Right lobe of liver (tissue), 6 donors: ENCODE measurements around the gene ARMH3. TPM values are rescaled to one million over a fixed set of nuclear protein-coding genes. Genes with fewer than 3 reads are reported as not detected.
"Not testable (repeated sequence)": the region's sequence is repeated elsewhere in the genome, so short reads cannot be mapped to it uniquely, and the experiment has no call there.

Experiments
- ATAC-seq, 4 donors: fragments of 200-7000 bp; cut with Tn5 transposase; one replicate each; pipeline ENCODE4 v1.9.1; 2020; ENCODE audit warnings: mild to moderate bottlenecking in 4 of 4, moderate library complexity in 4 of 4
- DNase-seq, 3 donors: peaks; one replicate each; pipeline ENCODE4 v3.0.0-alpha.2; 2020
- H3K27ac ChIP-seq, 3 donors: fragments of 200-600 bp; one replicate each; pipeline ENCODE4 v1.8.0; 2022
- H3K27me3 ChIP-seq, 2 donors: fragments of 200-600 bp; one replicate each; pipeline ENCODE4 v1.8.0; 2022
- H3K36me3 ChIP-seq, 4 donors: fragments of 200-600 bp; sonication (generic) in 1 of 4; one replicate each; pipeline versions ENCODE4 v1.5.1 to v1.8.0; 2017 to 2022; ENCODE audit warnings: control low read depth in 1 of 4
- H3K4me1 ChIP-seq, 4 donors: fragments of 200-600 bp; sonication (generic) in 1 of 4; one replicate each; pipeline versions ENCODE4 v1.5.1 to v1.8.0; 2017 to 2022; ENCODE audit warnings: control low read depth in 1 of 4
- H3K4me3 ChIP-seq, 3 donors: fragments of 200-600 bp; one replicate each; pipeline ENCODE4 v1.8.0; 2022
- H3K9me3 ChIP-seq, 4 donors: fragments of 200-600 bp; sonication (generic) in 1 of 4; one replicate each; pipeline versions ENCODE4 v1.5.1 to v1.8.0; 2017 to 2022; ENCODE audit warnings: control low read depth in 1 of 4
- POLR2A ChIP-seq: fragments of 450-650 bp; IDR thresholded peaks from one replicate; pipeline ENCODE4 v1.6.1; 2017; ENCODE audit warnings: antibody characterized with exemption, mild to moderate bottlenecking
- WGBS: methylation state at CpG from one replicate; pipeline ENCODE4 v1.1.6; 2018; ENCODE audit warnings: low coverage, low lambda C conversion rate; ENCODE audit not compliant: insufficient coverage; ENCODE audit errors: missing lambda C conversion rate; 5-methylcytosine and 5-hydroxymethylcytosine counted together
- intact Hi-C, 2 donors: fragments of 100-400 bp; cut with DNase I; formaldehyde crosslinking; loops; one replicate each; pipeline versions ENCODE4 v1.11.2 to v1.14.1; 2022
- total RNA-seq, 6 experiments: library from RNA; depleted of rRNA in 2 of 6; stranded (reverse); fragments of >200 nt in 2 of 6; fragmentation: NEBNext Ultra II Directional in 3 of 6; extraction: Animal tissue kit (Norgen Biotek cat#: 25700) in 3 of 6; gene quantifications; one replicate each; pipeline versions ENCODE4 v1.1.0 to v1.2.4, GENCODE V29; 2016 to 2023
- TF ChIP-seq, protein P1 (sequence below), 4 donors: fragments of 200-600 bp in 3 of 4; fragments of 450-650 bp in 1 of 4; IDR thresholded peaks; one replicate each; pipeline versions ENCODE4 v1.5.1 to v1.8.0; 2016 to 2022; ENCODE audit warnings: antibody characterized with exemption in 4 of 4, mild to moderate bottlenecking in 2 of 4
- donor health status: DM: no; HTN: yes; CAD: no.
- donor health status: DM: no; HTN: no; CAD: no.
- donor health status: DM: no; HTN: no; CAD: no.
- donor health status: DM: no; HTN: yes; CAD: no.
- donor health status: DM: no; HTN: yes; CAD: no.

ARMH3 gene
- total RNA-seq, 6 experiments from 2014 or later, result 8.5 to 13.4 (median 11.6) TPM

DNA sequence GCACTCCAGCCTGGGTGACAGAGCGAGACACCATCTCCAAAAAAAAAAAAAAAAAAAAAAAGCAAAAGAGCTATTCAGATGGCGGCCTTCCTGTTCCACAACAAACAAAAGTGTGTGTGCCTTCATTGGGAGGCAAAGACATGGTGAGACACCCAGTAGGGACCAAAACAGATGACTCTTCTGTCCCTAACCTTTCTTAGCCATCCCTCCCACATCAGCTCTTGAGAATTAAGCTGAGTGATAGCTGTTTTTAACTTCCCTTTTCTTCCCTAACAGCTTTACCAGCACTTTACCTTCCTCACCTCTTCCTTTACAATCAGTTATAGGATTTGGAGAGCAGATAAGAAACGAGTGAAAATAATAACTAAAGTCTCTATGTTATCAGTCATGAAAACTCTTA, 48.2 kb downstream of the ARMH3 start:
- no peak for ATAC-seq
- Histone ChIP-seq H3K36me3 (peaks cover 0 to 24% (median 7%) of the 10 kb centered on the region in 4 donors), H3K27ac (no peak overlapping the region), H3K4me1 (no peaks in the 10 kb centered on the region), H3K4me3 (no peak overlapping the region), H3K27me3 (no peaks in the 10 kb centered on the region), H3K9me3 (no peaks in the 10 kb centered on the region)
- 63% methylated on average over 1 of the region's 3 CpGs for WGBS
- intact Hi-C loops, result loop anchor here (5.0 to 10.0 kb wide), 2 partner anchors 123 to 170 kb away; no protein-coding TSS in a partner anchor
- DNase-seq, result no peak
- TF ChIP-seq POLR2A, result no peak
- TF ChIP-seq, protein P1, sequence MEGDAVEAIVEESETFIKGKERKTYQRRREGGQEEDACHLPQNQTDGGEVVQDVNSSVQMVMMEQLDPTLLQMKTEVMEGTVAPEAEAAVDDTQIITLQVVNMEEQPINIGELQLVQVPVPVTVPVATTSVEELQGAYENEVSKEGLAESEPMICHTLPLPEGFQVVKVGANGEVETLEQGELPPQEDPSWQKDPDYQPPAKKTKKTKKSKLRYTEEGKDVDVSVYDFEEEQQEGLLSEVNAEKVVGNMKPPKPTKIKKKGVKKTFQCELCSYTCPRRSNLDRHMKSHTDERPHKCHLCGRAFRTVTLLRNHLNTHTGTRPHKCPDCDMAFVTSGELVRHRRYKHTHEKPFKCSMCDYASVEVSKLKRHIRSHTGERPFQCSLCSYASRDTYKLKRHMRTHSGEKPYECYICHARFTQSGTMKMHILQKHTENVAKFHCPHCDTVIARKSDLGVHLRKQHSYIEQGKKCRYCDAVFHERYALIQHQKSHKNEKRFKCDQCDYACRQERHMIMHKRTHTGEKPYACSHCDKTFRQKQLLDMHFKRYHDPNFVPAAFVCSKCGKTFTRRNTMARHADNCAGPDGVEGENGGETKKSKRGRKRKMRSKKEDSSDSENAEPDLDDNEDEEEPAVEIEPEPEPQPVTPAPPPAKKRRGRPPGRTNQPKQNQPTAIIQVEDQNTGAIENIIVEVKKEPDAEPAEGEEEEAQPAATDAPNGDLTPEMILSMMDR (IDR thresholded peaks at IDR 0.05), result no peak

DNA sequence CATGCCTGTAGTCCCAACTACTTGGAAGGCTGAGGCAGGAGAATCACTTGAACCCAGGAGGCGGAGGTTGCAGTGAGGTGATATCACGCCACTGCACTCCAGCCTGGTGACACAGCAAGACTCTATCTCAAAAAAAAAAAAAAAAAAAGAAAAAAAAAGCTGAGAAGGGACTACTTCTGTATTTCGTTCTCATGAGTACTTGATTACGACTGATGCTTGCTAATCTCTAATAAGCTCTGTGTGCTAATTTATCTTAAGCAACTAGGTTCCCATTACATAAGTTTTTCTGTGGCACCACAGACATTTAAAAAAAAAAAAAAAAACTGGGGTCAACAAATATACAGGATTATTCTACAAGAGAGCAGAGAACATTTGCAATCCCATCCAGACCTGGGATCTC, 48.9 kb downstream of the ARMH3 start:
- not testable (repeated sequence) for DNase-seq, H3K4me1 ChIP-seq, ATAC-seq, H3K4me3 ChIP-seq, H3K27me3 ChIP-seq, H3K27ac ChIP-seq, H3K9me3 ChIP-seq
- intact Hi-C loops, result loop anchor here (5.0 to 10.0 kb wide), 2 partner anchors 122 to 170 kb away; no protein-coding TSS in a partner anchor
- H3K36me3 ChIP-seq, result peaks cover 0 to 20% (median 7%) of the 10 kb centered on the region in 4 donors
- WGBS, result 77% methylated on average over 4 of the region's 4 CpGs

DNA sequence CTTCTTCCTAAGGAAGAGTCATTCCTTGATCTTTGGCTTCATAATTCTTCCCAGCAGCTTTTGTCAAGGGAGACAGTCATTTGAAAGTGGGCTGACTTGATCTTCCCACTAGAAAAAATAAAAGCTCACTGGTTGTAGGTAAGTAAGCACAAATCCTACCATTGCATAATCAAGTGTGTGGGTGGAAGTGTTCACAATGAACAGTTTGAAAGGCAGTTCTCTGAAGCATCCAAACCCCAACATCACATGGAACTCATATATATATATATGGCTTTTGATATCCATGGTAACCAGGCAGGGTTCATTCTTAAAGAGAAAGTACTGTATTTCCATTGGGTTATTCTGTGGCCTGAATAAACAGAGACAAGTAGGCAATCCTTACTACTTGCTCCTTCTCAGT, 51.6 kb downstream of the ARMH3 start:
- no peak overlapping the region for H3K27ac ChIP-seq
- DNase-seq, result no peak
- H3K4me3 ChIP-seq, result no peak overlapping the region
- ATAC-seq, result peak in 3 of 4 donors; percentile 23 to 83 (median 27)
- H3K36me3 ChIP-seq, result peaks cover 0 to 33% (median 7%) of the 10 kb centered on the region in 4 donors
- intact Hi-C loops, result loop anchor here in 1 of 2 donors (10.0 kb wide), 1 partner anchor 120 kb away; no protein-coding TSS in a partner anchor
- TF ChIP-seq, protein P1 (IDR thresholded peaks at IDR 0.05), result no peak
- no peak for TF ChIP-seq POLR2A
- H3K27me3 ChIP-seq, result no peaks in the 10 kb centered on the region
- no peaks in the 10 kb centered on the region for H3K9me3 ChIP-seq
- no peaks in the 10 kb centered on the region for H3K4me1 ChIP-seq

DNA sequence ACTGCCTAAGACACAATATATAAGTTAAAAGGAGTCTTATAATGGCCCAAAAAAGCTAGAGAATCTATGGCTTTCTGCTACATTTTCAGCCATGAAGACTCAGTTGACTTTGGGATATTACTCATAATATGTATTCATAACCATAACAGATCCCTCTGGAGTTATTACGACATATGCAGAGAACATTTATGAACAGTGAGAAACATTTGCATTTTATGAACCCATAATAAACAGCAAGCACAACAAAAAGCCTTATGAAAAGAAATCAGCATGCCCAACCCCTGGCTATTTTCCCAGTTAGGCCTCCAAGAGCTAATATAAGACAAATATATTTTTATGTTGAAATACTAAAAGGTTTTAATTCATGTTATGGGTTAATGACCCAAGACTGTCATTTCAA, 52.4 kb downstream of the ARMH3 start:
- no peak for ATAC-seq
- 60% methylated on average over 1 of the region's 1 CpG for WGBS
- no peak overlapping the region for H3K27ac ChIP-seq
- intact Hi-C loops, result loop anchor here in 1 of 2 donors (10.0 kb wide), 1 partner anchor 119 kb away; no protein-coding TSS in a partner anchor
- H3K4me1 ChIP-seq, result no peaks in the 10 kb centered on the region
- H3K4me3 ChIP-seq, result no peak overlapping the region
- DNase-seq, result no peak
- H3K27me3 ChIP-seq, result no peaks in the 10 kb centered on the region
- H3K36me3 ChIP-seq, result peaks cover 0 to 36% (median 8%) of the 10 kb centered on the region in 4 donors
- H3K9me3 ChIP-seq, result no peaks in the 10 kb centered on the region
- TF ChIP-seq POLR2A, result no peak
- TF ChIP-seq, protein P1 (IDR thresholded peaks at IDR 0.05), result no peak

DNA sequence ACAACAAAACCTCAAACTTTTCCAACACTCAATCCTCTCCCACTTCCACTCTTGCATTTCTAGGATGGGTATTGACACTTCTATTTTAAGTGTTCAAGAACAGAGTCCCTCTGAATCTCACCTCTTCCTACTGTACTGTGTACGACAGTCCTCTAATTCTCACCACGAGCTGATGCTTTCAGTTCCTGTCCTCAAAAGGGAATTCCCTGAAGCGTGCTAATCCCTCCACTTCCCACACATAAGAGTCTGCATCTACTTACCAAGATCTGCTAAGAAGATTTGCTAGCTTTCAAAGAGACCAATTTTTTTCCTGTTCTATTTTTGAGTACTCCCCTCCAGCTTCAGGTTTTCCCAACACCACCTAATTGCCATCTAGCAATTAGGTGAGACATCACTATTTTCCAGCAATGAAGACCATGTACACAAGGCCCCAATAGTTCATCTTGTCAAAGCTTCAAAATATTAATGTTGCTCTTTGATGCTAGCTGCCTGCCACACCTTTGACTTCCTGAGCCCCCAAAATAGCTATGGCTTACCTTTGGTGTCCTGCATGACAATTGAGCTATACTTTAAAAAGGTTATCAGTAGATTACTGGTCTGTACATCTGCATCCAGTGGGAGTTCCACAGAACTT, 54.4 kb downstream of the ARMH3 start:
- ATAC-seq (peak in 3 of 4 donors; percentile 26 to 52 (median 48)), DNase-seq (no peak)
- Histone ChIP-seq H3K27ac (no peak overlapping the region), H3K9me3 (no peaks in the 10 kb centered on the region), H3K36me3 (peaks cover 0 to 35% (median 9%) of the 10 kb centered on the region in 4 donors), H3K4me1 (no peaks in the 10 kb centered on the region), H3K4me3 (no peak overlapping the region), H3K27me3 (no peaks in the 10 kb centered on the region)
- TF ChIP-seq, protein P1 (IDR thresholded peaks at IDR 0.05), result no peak
- intact Hi-C loops, result loop anchor here in 1 of 2 donors (10.0 kb wide), 1 partner anchor 117 kb away; no protein-coding TSS in a partner anchor
- WGBS, result 56% methylated on average over 3 of the region's 3 CpGs
